ENCODE results near the gene AFDN.

AFDN gene

GRCh38 chr6:167803816-167804215 lies 22.9 kb upstream of the AFDN start:
- no peak for TF ChIP-seq CTCF (IDR thresholded peaks at IDR 0.05; ENCODE audit: low read depth, low read length)
- no peak overlapping the region for H3K4me3 ChIP-seq (ENCODE audit: low read depth, low read length)

- no peak overlapping the region for H3K4me3 ChIP-seq (ENCODE audit: low read depth, low read length)
- no peak for TF ChIP-seq CTCF (IDR thresholded peaks at IDR 0.05; ENCODE audit: low read depth, low read length)
Observed at GRCh38 chr6:167804281-167805013, 22.3 kb upstream of the AFDN start.

DNA sequence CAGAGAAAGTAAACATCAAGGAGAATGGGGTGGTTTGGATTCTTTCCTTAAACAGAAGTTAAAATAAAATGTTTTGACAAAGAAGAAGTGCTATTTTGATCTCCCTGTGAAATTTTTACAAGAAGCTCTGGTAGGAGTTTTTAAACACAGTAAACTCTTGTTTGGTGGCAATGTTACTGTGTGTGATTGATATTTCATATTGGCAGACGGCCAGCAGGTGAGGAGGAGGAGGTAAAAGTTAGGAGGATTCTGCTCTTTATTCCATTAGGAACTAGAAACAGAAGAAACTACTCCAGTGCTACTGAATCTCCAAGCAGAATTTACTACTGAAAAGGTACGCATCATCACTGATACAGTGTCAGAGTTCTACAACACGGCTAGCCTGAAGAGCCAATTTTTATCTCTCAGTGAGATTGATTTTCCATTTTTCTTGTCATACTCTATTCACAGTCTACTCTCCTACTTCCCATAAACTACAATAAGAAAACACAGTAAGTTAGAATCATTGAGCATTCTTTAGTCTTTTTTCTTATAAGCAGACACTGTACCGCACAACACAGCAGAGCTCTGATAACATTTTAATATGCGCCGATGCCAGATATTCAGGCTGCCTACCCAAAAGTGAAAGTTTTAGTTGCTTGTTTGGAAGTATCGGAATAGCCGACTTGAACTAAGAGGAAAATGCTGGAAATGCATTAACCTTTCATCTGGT lies 21.2 kb upstream of the AFDN start:
- no peak for TF ChIP-seq CTCF (IDR thresholded peaks at IDR 0.05; ENCODE audit: low read depth, low read length)
- H3K4me3 ChIP-seq (ENCODE audit: low read depth, low read length) = no peak overlapping the region

GRCh38 chr6:167806061-167806700 lies 20.5 kb upstream of the AFDN start:
- no peak for TF ChIP-seq CTCF (IDR thresholded peaks at IDR 0.05; ENCODE audit: low read depth, low read length)
- H3K4me3 ChIP-seq (ENCODE audit: low read depth, low read length) = no peak overlapping the region

- TF ChIP-seq CTCF (IDR thresholded peaks at IDR 0.05; ENCODE audit: low read depth, low read length) = no peak
Observed at GRCh38 chr6:167807200-167807599, 19.5 kb upstream of the AFDN start.

DNA sequence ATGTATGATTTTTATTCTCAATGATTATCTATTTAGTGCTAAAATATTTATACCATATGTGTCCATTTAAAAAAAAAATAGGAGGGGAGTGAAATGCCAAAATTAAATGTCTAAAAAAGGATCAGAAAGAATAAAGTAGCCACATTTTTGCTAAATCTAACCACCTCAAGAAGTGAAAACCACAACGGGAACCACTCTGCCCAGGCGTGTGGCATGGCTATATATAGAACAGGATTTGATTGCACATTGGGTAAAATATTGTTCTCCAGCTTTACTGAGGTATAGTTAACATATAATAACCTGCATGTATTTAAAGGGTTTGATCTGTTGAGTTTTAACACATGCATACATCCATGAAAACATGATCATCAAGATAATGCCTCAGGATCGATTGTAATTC lies 19.0 kb upstream of the AFDN start:
- H3K4me3 ChIP-seq (ENCODE audit: low read depth, low read length) = no peak overlapping the region
- TF ChIP-seq CTCF (IDR thresholded peaks at IDR 0.05; ENCODE audit: low read depth, low read length) = no peak

More at GRCh38 chr6:167807200-167807599, 19.5 kb upstream of the AFDN start:
- no peak overlapping the region for H3K4me3 ChIP-seq (ENCODE audit: low read depth, low read length)

GRCh38 chr6:167811040-167811439 lies 15.7 kb upstream of the AFDN start:
- TF ChIP-seq CTCF (IDR thresholded peaks at IDR 0.05; ENCODE audit: low read depth, low read length) = no peak
- H3K4me3 ChIP-seq (ENCODE audit: low read depth, low read length) = no peak overlapping the region
